ENCODE measurements around the gene ADAMTS14. TPM values are rescaled to one million over a fixed set of nuclear protein-coding genes. Genes with fewer than 3 reads are reported as not detected.

The ADAMTS14 gene
- total RNA-seq, 1 donor from 2014 or later, result 4.1 TPM

GRCh38 chr10:70733051-70733450 is 60.7 kb downstream of the ADAMTS14 start:
- DNase-seq (ENCODE audit: low spot score in 2 of 2, unreplicated experiment in 2 of 2), result no peak
- no peaks in the 10 kb centered on the region for H3K27me3 Mint-ChIP-seq (ENCODE audit: low read depth)
- H3K9me3 Mint-ChIP-seq, result no peaks in the 10 kb centered on the region
- no peaks in the 10 kb centered on the region for H3K36me3 Mint-ChIP-seq
- no peaks in the 10 kb centered on the region for H3K4me1 Mint-ChIP-seq
- H3K27ac Mint-ChIP-seq, result no peak overlapping the region
- no peak for TF ChIP-seq CTCF (IDR thresholded peaks at IDR 0.05; ENCODE audit: unreplicated experiment)
- no peak overlapping the region for H3K4me3 Mint-ChIP-seq

DNA sequence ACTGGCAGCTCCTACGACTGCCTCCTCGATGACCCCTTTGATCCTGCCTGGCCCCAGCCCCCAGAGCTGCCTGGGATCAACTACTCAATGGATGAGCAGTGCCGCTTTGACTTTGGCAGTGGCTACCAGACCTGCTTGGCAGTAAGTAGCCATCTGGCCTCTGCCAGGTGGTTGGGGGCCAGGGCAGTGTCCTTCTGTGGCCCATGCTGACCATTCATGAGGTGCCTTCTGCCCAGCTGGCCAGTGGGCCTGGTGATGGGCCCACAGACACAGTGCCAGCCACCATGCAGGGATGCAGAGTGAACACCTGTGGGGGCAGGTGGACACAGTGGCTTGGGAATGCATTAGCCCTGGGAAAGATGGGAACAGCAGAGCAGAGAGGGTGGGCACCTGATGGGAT is 62.9 kb downstream of the ADAMTS14 start:
- no peaks in the 10 kb centered on the region for H3K9me3 Mint-ChIP-seq
- no peaks in the 10 kb centered on the region for H3K27me3 Mint-ChIP-seq (ENCODE audit: low read depth)
- no peaks in the 10 kb centered on the region for H3K36me3 Mint-ChIP-seq
- H3K4me3 Mint-ChIP-seq, result no peak overlapping the region
- TF ChIP-seq CTCF (IDR thresholded peaks at IDR 0.05; ENCODE audit: unreplicated experiment), result no peak
- H3K27ac Mint-ChIP-seq, result no peak overlapping the region
- DNase-seq (ENCODE audit: low spot score in 2 of 2, unreplicated experiment in 2 of 2), result no peak
- H3K4me1 Mint-ChIP-seq, result peaks cover under 1% of the 10 kb centered on the region

DNA sequence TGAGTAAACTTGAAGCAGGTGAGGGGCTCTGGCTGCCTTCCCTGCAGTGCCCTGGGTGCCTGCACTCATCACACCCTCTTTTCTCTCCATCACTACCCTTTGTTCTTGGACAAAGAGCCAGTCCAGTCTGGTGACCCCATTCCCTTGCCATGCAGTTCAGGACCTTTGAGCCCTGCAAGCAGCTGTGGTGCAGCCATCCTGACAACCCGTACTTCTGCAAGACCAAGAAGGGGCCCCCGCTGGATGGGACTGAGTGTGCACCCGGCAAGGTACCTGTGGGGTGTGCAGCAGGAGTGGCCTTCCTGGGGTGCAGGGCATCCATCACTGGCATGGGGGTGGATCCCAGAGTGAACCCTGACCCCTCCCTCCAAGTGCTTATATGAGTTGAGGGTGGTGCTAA is 64.2 kb downstream of the ADAMTS14 start:
- TF ChIP-seq CTCF (IDR thresholded peaks at IDR 0.05; ENCODE audit: unreplicated experiment), result no peak
- Mint-ChIP-seq H3K27ac (no peak overlapping the region), H3K4me1 (peaks cover 7% of the 10 kb centered on the region), H3K36me3 (no peaks in the 10 kb centered on the region), H3K4me3 (no peak overlapping the region), H3K9me3 (no peaks in the 10 kb centered on the region), H3K27me3 (ENCODE audit: low read depth) (no peaks in the 10 kb centered on the region)
- DNase-seq (ENCODE audit: low spot score in 2 of 2, unreplicated experiment in 2 of 2), result no peak

DNA sequence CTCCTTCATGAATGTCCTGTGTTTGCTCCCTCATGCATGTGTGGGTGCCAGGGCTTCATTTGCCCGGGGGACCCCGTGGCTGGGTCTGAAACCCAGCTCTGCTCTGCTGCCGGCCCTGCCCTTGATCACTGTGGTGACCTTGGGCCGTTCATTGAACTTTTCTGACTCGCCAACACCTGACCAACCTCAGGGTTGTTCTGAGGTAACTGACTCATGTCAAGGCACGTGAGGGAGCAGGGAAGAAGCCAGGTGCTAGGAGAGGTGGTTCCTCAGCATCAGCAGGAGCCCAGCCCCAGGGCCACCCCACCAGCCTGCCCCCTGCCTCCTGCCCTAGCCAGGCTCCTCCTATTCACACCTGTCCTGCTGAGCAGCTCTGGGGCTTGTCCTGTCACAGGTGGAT is 64.9 kb downstream of the ADAMTS14 start:
- Mint-ChIP-seq H3K27ac (no peak overlapping the region), H3K4me1 (peaks cover 7% of the 10 kb centered on the region), H3K27me3 (ENCODE audit: low read depth) (no peaks in the 10 kb centered on the region), H3K36me3 (no peaks in the 10 kb centered on the region), H3K4me3 (no peak overlapping the region), H3K9me3 (no peaks in the 10 kb centered on the region)
- DNase-seq (ENCODE audit: low spot score in 2 of 2, unreplicated experiment in 2 of 2), result no peak
- TF ChIP-seq CTCF (IDR thresholded peaks at IDR 0.05; ENCODE audit: unreplicated experiment), result no peak

GRCh38 chr10:70738006-70738760 is 65.9 kb downstream of the ADAMTS14 start:
- H3K36me3 Mint-ChIP-seq, result no peaks in the 10 kb centered on the region
- H3K4me1 Mint-ChIP-seq, result peaks cover 10% of the 10 kb centered on the region
- no peak for DNase-seq (ENCODE audit: low spot score in 2 of 2, unreplicated experiment in 2 of 2)
- H3K9me3 Mint-ChIP-seq, result no peaks in the 10 kb centered on the region
- TF ChIP-seq CTCF (IDR thresholded peaks at IDR 0.05; ENCODE audit: unreplicated experiment), result no peak
- H3K4me3 Mint-ChIP-seq, result no peak overlapping the region
- no peaks in the 10 kb centered on the region for H3K27me3 Mint-ChIP-seq (ENCODE audit: low read depth)
- H3K27ac Mint-ChIP-seq, result no peak overlapping the region
